HG03354 (cell line): Measurements from ENCODE around the gene BMP6.
"Not testable (repeated sequence)": the region's sequence is repeated elsewhere in the genome, so short reads cannot be mapped to it uniquely, and the experiment has no call there.

Experiments
- ATAC-seq: cut with Tn5 transposase; IDR thresholded peaks from one replicate; pipeline ENCODE4 v1.9.1; 2021; ENCODE audit warnings: mild to moderate bottlenecking; ENCODE audit not compliant: unreplicated experiment, poor library complexity, severe bottlenecking

The BMP6 gene

GRCh38 chr6:7868926-7869325 is 143.0 kb downstream of the BMP6 start:
- ATAC-seq, result no peak

GRCh38 chr6:7878401-7878964 is 152.6 kb downstream of the BMP6 start:
- no peak for ATAC-seq

DNA sequence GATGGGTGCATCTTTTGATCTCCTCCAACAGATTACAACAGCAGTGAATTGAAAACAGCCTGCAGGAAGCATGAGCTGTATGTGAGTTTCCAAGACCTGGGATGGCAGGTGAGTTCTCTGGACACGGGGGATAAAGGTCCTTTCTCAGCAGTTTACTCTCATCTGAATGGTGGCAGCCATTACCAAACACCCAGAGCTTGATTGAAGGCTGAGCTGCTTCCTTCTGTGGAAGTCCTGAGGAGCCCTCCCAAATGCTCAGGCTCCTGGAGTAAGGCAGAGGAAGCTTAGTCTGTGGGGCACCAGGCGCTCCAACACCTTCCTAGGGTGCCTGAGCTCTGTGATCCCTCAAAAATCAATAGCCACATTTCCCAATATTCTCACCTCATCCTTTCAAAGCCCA is 153.1 kb downstream of the BMP6 start:
- ATAC-seq, result no peak

GRCh38 chr6:7879579-7879978 is 153.7 kb downstream of the BMP6 start:
- no peak for ATAC-seq

DNA sequence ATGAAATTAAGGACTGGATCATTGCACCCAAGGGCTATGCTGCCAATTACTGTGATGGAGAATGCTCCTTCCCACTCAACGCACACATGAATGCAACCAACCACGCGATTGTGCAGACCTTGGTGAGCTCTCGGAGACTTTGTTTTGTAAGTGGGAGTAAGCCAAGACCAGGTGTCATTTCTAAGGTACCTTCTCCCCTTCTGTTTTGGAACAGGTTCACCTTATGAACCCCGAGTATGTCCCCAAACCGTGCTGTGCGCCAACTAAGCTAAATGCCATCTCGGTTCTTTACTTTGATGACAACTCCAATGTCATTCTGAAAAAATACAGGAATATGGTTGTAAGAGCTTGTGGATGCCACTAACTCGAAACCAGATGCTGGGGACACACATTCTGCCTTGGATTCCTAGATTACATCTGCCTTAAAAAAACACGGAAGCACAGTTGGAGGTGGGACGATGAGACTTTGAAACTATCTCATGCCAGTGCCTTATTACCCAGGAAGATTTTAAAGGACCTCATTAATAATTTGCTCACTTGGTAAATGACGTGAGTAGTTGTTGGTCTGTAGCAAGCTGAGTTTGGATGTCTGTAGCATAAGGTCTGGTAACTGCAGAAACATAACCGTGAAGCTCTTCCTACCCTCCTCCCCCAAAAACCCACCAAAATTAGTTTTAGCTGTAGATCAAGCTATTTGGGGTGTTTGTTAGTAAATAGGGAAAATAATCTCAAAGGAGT is 154.2 kb downstream of the BMP6 start:
- no peak for ATAC-seq

DNA sequence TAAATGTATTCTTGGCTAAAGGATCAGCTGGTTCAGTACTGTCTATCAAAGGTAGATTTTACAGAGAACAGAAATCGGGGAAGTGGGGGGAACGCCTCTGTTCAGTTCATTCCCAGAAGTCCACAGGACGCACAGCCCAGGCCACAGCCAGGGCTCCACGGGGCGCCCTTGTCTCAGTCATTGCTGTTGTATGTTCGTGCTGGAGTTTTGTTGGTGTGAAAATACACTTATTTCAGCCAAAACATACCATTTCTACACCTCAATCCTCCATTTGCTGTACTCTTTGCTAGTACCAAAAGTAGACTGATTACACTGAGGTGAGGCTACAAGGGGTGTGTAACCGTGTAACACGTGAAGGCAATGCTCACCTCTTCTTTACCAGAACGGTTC is 154.8 kb downstream of the BMP6 start:
- ATAC-seq, result no peak

- no peak for ATAC-seq
Measured at GRCh38 chr6:7881765-7882500, 156.0 kb downstream of the BMP6 start.

- no peak for ATAC-seq
Measured at GRCh38 chr6:7882505-7883257, 156.8 kb downstream of the BMP6 start.

DNA sequence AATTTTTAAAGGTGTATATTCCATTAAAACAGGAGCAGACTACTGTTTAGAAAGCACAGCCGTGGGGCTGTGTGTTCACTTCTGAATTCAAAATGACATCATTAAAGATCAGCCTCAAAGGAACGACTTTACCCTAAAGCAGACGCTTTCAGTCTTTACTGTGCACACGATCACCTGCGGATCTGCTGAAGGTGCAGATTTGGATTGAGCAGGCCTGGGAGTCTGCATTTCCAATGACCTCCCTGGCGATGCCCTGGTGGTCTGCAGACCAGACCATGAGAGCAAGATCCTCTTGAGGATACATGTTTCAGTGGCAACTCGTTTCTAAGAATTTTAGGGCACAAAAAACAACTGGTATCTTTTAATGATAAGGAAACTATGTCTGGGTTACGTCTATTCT is 157.5 kb downstream of the BMP6 start:
- ATAC-seq, result no peak

- no peak for ATAC-seq
Measured at GRCh38 chr6:7886132-7886531, 160.2 kb downstream of the BMP6 start.

DNA sequence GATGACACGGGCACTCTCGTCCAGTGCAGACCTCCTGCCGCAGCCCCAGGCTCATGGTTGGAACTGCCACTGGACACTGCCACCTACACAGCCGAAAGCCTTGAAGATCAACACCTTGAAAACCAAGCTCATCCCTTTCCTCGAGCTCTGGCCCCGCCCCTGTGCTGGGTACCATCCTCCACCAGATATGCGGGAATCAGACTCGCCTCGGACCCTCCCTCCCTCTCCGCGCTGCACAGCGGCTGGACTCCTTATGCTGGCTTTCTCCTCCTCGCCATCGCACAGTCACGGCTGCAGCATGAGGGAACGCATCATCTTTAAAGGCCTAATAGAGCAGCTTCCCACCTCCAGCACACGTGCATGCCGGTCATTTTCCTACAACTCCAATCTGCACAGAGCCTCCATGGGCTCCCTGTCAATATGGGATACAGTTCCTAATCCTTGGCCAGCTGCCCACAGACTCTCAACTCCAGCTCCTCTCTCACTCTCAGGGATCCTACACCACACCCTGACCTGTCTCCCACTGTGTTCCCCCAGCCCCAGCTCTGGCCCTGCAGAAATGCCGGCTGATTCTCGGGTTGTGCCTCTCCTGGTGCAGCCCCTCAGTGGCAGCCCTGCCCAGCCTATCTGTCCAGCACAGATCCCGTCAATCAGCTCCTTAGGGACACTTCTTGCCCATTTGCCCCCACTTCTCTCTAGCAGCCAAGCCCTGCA is 161.5 kb downstream of the BMP6 start:
- ATAC-seq, result no peak

- no peak for ATAC-seq
Measured at GRCh38 chr6:7888587-7889357, 162.9 kb downstream of the BMP6 start.

- ATAC-seq, result no peak
Measured at GRCh38 chr6:7891078-7891872, 165.4 kb downstream of the BMP6 start.

- ATAC-seq, result not testable (repeated sequence)
Measured at GRCh38 chr6:7892367-7892766, 166.5 kb downstream of the BMP6 start.

DNA sequence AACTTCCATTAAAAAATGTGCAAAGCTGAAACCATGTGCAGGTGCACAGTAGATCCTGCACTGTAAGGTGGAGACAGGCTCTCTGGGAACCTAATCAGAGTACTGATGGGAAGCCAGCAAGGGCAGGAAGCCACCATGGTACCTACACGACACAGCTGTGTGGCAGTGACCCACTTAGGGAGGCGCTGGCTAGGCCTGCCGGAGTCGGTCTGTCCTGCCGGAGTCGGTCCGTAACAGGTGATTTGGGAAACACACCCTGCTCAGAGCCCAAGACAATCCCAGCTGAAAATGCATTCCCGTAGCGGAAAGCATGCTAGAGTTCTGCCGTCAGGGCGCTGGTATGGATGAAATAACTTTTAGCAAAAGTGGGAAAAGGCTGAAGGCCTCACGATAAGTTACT is 167.4 kb downstream of the BMP6 start:
- no peak for ATAC-seq

- no peak for ATAC-seq
Measured at GRCh38 chr6:7894262-7895124, 168.6 kb downstream of the BMP6 start.

GRCh38 chr6:7895125-7895423 is 169.2 kb downstream of the BMP6 start:
- ATAC-seq, result no peak
